ENCODE results near the gene DR1. TPM values are rescaled to one million over a fixed set of nuclear protein-coding genes. Genes with fewer than 3 reads are reported as not detected.

DR1 gene
- total RNA-seq, 1 donor from 2014 or later, result 66.9 TPM

- H3K4me1 Mint-ChIP-seq (ENCODE audit: low read depth), result peaks cover 16% of the 10 kb centered on the region
- no peak overlapping the region for H3K4me3 Mint-ChIP-seq (ENCODE audit: unreplicated experiment)
- no peak for DNase-seq (ENCODE audit: low spot score)
- H3K9me3 Mint-ChIP-seq (ENCODE audit: low read depth), result no peaks in the 10 kb centered on the region
- H3K36me3 Mint-ChIP-seq (ENCODE audit: low read depth), result peaks cover 3% of the 10 kb centered on the region
- TF ChIP-seq CTCF (IDR thresholded peaks at IDR 0.05), result no peak
- H3K27me3 Mint-ChIP-seq (ENCODE audit: low read depth), result no peaks in the 10 kb centered on the region
- H3K27ac Mint-ChIP-seq (ENCODE audit: unreplicated experiment), result no peak overlapping the region
Measured at GRCh38 chr1:93330196-93330595, 15.5 kb upstream of the DR1 start.

GRCh38 chr1:93330617-93331016, 15.1 kb upstream of the DR1 start:
- H3K4me1 Mint-ChIP-seq (ENCODE audit: low read depth), result peaks cover 14% of the 10 kb centered on the region
- TF ChIP-seq CTCF (IDR thresholded peaks at IDR 0.05), result no peak
- H3K27ac Mint-ChIP-seq (ENCODE audit: unreplicated experiment), result no peak overlapping the region
- H3K27me3 Mint-ChIP-seq (ENCODE audit: low read depth), result no peaks in the 10 kb centered on the region
- H3K9me3 Mint-ChIP-seq (ENCODE audit: low read depth), result no peaks in the 10 kb centered on the region
- H3K4me3 Mint-ChIP-seq (ENCODE audit: unreplicated experiment), result no peak overlapping the region
- no peak for DNase-seq (ENCODE audit: low spot score)
- H3K36me3 Mint-ChIP-seq (ENCODE audit: low read depth), result peaks cover 3% of the 10 kb centered on the region

GRCh38 chr1:93331412-93331811, 14.3 kb upstream of the DR1 start:
- H3K36me3 Mint-ChIP-seq (ENCODE audit: low read depth), result peaks cover 3% of the 10 kb centered on the region
- H3K27ac Mint-ChIP-seq (ENCODE audit: unreplicated experiment), result peak overlapping the region; percentile 38
- no peak overlapping the region for H3K4me3 Mint-ChIP-seq (ENCODE audit: unreplicated experiment)
- H3K4me1 Mint-ChIP-seq (ENCODE audit: low read depth), result peaks cover 12% of the 10 kb centered on the region
- no peaks in the 10 kb centered on the region for H3K9me3 Mint-ChIP-seq (ENCODE audit: low read depth)
- no peaks in the 10 kb centered on the region for H3K27me3 Mint-ChIP-seq (ENCODE audit: low read depth)
- DNase-seq (ENCODE audit: low spot score), result no peak
- TF ChIP-seq CTCF (IDR thresholded peaks at IDR 0.05), result no peak

DNA sequence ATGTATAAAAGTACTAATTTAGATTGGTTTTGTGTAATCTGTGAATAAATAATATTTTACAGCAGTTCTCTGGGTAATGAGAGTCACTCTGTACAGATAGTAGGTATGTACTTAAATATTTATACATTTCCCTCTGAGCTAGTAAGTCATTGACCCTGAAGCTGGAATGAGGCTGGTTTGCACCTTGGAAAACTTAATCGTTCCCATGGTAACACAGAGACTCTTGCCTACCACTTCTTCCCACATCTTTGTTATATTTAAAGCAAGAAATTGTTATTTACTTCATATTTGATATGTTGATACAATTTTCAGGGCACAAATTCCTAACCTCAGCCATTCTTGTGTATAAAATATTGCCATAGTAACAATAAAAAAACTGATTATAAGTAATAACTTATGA, 13.3 kb upstream of the DR1 start:
- Mint-ChIP-seq H3K4me3 (ENCODE audit: unreplicated experiment) (no peak overlapping the region), H3K27me3 (ENCODE audit: low read depth) (no peaks in the 10 kb centered on the region), H3K4me1 (ENCODE audit: low read depth) (peaks cover 15% of the 10 kb centered on the region), H3K27ac (ENCODE audit: unreplicated experiment) (no peak overlapping the region), H3K9me3 (ENCODE audit: low read depth) (no peaks in the 10 kb centered on the region), H3K36me3 (ENCODE audit: low read depth) (peaks cover 3% of the 10 kb centered on the region)
- TF ChIP-seq CTCF (IDR thresholded peaks at IDR 0.05), result no peak
- DNase-seq (ENCODE audit: low spot score), result no peak

GRCh38 chr1:93338387-93339146, 7.1 kb upstream of the DR1 start:
- no peak for DNase-seq (ENCODE audit: low spot score)
- TF ChIP-seq CTCF (IDR thresholded peaks at IDR 0.05), result peak; percentile 22
- Mint-ChIP-seq H3K27me3 (ENCODE audit: low read depth) (no peaks in the 10 kb centered on the region), H3K27ac (ENCODE audit: unreplicated experiment) (peak overlapping the region; percentile 76), H3K4me1 (ENCODE audit: low read depth) (peaks cover 19% of the 10 kb centered on the region), H3K4me3 (ENCODE audit: unreplicated experiment) (no peak overlapping the region), H3K9me3 (ENCODE audit: low read depth) (no peaks in the 10 kb centered on the region), H3K36me3 (ENCODE audit: low read depth) (no peaks in the 10 kb centered on the region)

Data from chondrocyte (in vitro differentiated cells).